Measurements from ENCODE around the gene LYST.

The LYST gene

GRCh38 chr1:235864469-235864868 is 2.2 kb downstream of the LYST start:
- H3K27ac Mint-ChIP-seq: no peak overlapping the region
- H3K9me3 Mint-ChIP-seq: no peaks in the 10 kb centered on the region
- peaks cover 32% of the 10 kb centered on the region for H3K4me1 Mint-ChIP-seq
- DNase-seq: no peak
- H3K27me3 Mint-ChIP-seq (ENCODE audit: low read depth, poor library complexity): peaks cover 39% of the 10 kb centered on the region
- H3K36me3 Mint-ChIP-seq (ENCODE audit: low read depth): no peaks in the 10 kb centered on the region
- no peak overlapping the region for H3K4me3 Mint-ChIP-seq
- TF ChIP-seq CTCF (IDR thresholded peaks at IDR 0.05): no peak

GRCh38 chr1:235863699-235864093 is 3.0 kb downstream of the LYST start:
- TF ChIP-seq CTCF (IDR thresholded peaks at IDR 0.05): no peak
- H3K27ac Mint-ChIP-seq: no peak overlapping the region
- no peak overlapping the region for H3K4me3 Mint-ChIP-seq
- no peaks in the 10 kb centered on the region for H3K9me3 Mint-ChIP-seq
- H3K27me3 Mint-ChIP-seq (ENCODE audit: low read depth, poor library complexity): peaks cover 39% of the 10 kb centered on the region
- H3K36me3 Mint-ChIP-seq (ENCODE audit: low read depth): no peaks in the 10 kb centered on the region
- H3K4me1 Mint-ChIP-seq: peaks cover 32% of the 10 kb centered on the region
- DNase-seq: no peak

- Mint-ChIP-seq H3K4me1 (peaks cover 15% of the 10 kb centered on the region), H3K36me3 (ENCODE audit: low read depth) (no peaks in the 10 kb centered on the region), H3K9me3 (no peaks in the 10 kb centered on the region), H3K27ac (no peak overlapping the region), H3K4me3 (no peak overlapping the region), H3K27me3 (ENCODE audit: low read depth, poor library complexity) (peaks cover 39% of the 10 kb centered on the region)
- no peak for DNase-seq
- no peak for TF ChIP-seq CTCF (IDR thresholded peaks at IDR 0.05)
These were observed 4.8 kb downstream of the LYST start for GRCh38 chr1:235861857-235862256.

GRCh38 chr1:235860829-235861228 is 5.9 kb downstream of the LYST start:
- peaks cover 12% of the 10 kb centered on the region for H3K4me1 Mint-ChIP-seq
- no peak overlapping the region for H3K27ac Mint-ChIP-seq
- H3K9me3 Mint-ChIP-seq: no peaks in the 10 kb centered on the region
- peaks cover 39% of the 10 kb centered on the region for H3K27me3 Mint-ChIP-seq (ENCODE audit: low read depth, poor library complexity)
- no peak for DNase-seq
- H3K4me3 Mint-ChIP-seq: no peak overlapping the region
- no peak for TF ChIP-seq CTCF (IDR thresholded peaks at IDR 0.05)
- H3K36me3 Mint-ChIP-seq (ENCODE audit: low read depth): no peaks in the 10 kb centered on the region

- H3K27me3 Mint-ChIP-seq (ENCODE audit: low read depth, poor library complexity): peaks cover 34% of the 10 kb centered on the region
- peaks cover 2% of the 10 kb centered on the region for H3K4me1 Mint-ChIP-seq
- no peaks in the 10 kb centered on the region for H3K9me3 Mint-ChIP-seq
- H3K4me3 Mint-ChIP-seq: no peak overlapping the region
- no peak for TF ChIP-seq CTCF (IDR thresholded peaks at IDR 0.05)
- DNase-seq: no peak
- H3K27ac Mint-ChIP-seq: no peak overlapping the region
- no peaks in the 10 kb centered on the region for H3K36me3 Mint-ChIP-seq (ENCODE audit: low read depth)
These were observed 6.9 kb downstream of the LYST start for GRCh38 chr1:235859789-235860188.

GRCh38 chr1:235858766-235859165 is 7.9 kb downstream of the LYST start:
- Mint-ChIP-seq H3K4me1 (no peaks in the 10 kb centered on the region), H3K9me3 (no peaks in the 10 kb centered on the region), H3K27me3 (ENCODE audit: low read depth, poor library complexity) (peaks cover 34% of the 10 kb centered on the region), H3K27ac (no peak overlapping the region), H3K4me3 (no peak overlapping the region), H3K36me3 (ENCODE audit: low read depth) (no peaks in the 10 kb centered on the region)
- DNase-seq: no peak
- no peak for TF ChIP-seq CTCF (IDR thresholded peaks at IDR 0.05)
